Measurements from ENCODE around the gene HEXIM2. TPM values are rescaled to one million over a fixed set of nuclear protein-coding genes. Genes with fewer than 3 reads are reported as not detected.
A peak's percentile ranks its signal among the peaks of the same experiment; 100 is the strongest.

Gene HEXIM2
- total RNA-seq, 1 experiment from 2014 or later: 13.5 TPM

GRCh38 chr17:45149669-45150664 lies 11.7 kb upstream of the HEXIM2 start:
- Histone ChIP-seq H3K9me3 (ENCODE audit: control insufficient read depth in 1 of 2, insufficient read depth in 1 of 2, low read depth in 1 of 2, low read length in 2 of 2) (no peaks in the 10 kb centered on the region), H3K9ac (ENCODE audit: low read length) (peak overlapping the region; percentile 89), H3K4me1 (ENCODE audit: control insufficient read depth in 1 of 2, insufficient read depth in 2 of 2, low read length in 2 of 2) (peaks cover 21 to 37% of the 10 kb centered on the region in 2 experiments), H3K27me3 (ENCODE audit: insufficient read depth, low read length) (no peaks in the 10 kb centered on the region), H3K9me2 (ENCODE audit: insufficient read depth) (no peaks in the 10 kb centered on the region), H3K79me2 (ENCODE audit: insufficient read depth, low read length) (peaks cover 34% of the 10 kb centered on the region), H3K4me2 (ENCODE audit: low read length) (peak overlapping the region; percentile 92), H3K4me3 (replicated peaks in 1 of 2; ENCODE audit: low read depth in 1 of 2, low read length in 2 of 2) (peak overlapping the region; percentile 95 to 96), H3K36me3 (ENCODE audit: control insufficient read depth in 1 of 2, insufficient read depth in 2 of 2, low read length in 2 of 2) (peaks cover 0 to 3% of the 10 kb centered on the region in 2 experiments; a peak in 1 of 4 replicates), H4K20me1 (ENCODE audit: insufficient read depth) (peaks cover 14% of the 10 kb centered on the region; the same call in 1 of the 2 replicates), H2AFZ (ENCODE audit: low read depth, low read length, poor library complexity, severe bottlenecking) (no peak overlapping the region), H3K27ac (ENCODE audit: low read depth, low read length) (peak overlapping the region; percentile 94)
- CTCF ChIA-PET: interaction anchor here (1.0 to 10.2 kb wide), 12 partner anchors 8 to 100 kb away, joined by 3 to 131 read pairs (median 6); partner anchors contain the start of genes ACBD4 and HEXIM2
- intact Hi-C loops (cut with micrococcal nuclease): loop anchor here (2.0 to 5.0 kb wide), 2 partner anchors 23 to 277 kb away; no protein-coding TSS in a partner anchor
- POLR2A ChIA-PET: interaction anchor here (0.7 to 7.3 kb wide), 20 partner anchors 10 to 355 kb away, joined by 3 to 258 read pairs (median 7); partner anchors contain the start of genes ACBD4, EFTUD2, HEXIM2 and PLCD3
- DNase-seq (ENCODE audit: low read depth, low spot score): no peak
- no TSS peak for BruUV-seq (replicated peaks)
- TF ChIP-seq EZH2phosphoT487 (IDR thresholded peaks at IDR 0.05; ENCODE audit: borderline replicate concordance) (no peak), SIN3A (IDR thresholded peaks at IDR 0.05; ENCODE audit: low read depth) (0 out of 2 replicates have a peak, but pooled peaks have one; percentile 30), POLR2AphosphoS5 (IDR thresholded peaks at IDR 0.05; ENCODE audit: low read depth, low read length) (peak; percentile 78)
- no peak for ATAC-seq
- RAD21 ChIA-PET (ENCODE audit: low non-redundant PET in 1 of 2, low total read pairs in 2 of 2, uncharacterized antibody in 2 of 2, unreplicated experiment in 2 of 2): interaction anchor here (1.0 to 3.2 kb wide), 4 partner anchors 11 to 48 kb away, joined by 3 to 20 read pairs (median 12); partner anchors contain the start of gene ACBD4 (in 1 of the 2)

Measured in HCT116 (cell line).